Measurements from ENCODE around the gene MTMR12. TPM values are rescaled to one million over a fixed set of nuclear protein-coding genes. Genes with fewer than 3 reads are reported as not detected.

The MTMR12 gene
- total and polyA plus RNA-seq, 2 of the 4 experiments (the other 2 are of a cell fraction), result 11.1 to 21.3 TPM

DNA sequence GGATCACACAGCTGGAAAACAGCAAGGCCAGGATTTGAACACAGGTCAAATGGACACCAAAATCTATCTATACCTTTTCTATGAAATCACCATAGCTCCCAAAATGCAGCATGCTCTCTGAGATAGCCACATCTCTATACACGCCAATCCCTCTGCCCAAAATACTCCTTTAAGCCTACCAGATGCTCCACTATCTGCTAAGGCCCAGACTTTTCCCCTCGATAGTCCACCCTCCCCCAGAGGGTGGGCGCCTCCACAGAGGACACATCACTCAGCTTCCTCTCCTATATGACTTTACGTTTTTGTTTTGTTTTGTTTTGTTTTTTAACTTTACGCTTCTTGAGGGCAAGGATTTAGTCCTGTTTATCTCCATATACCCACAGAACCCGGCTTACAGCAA, 46.8 kb downstream of the MTMR12 start:
- H3K4ac ChIP-seq (ENCODE audit: low read depth, low read length), result no peak overlapping the region
- dilution Hi-C loops (cut with HindIII; ENCODE audit: low sequenced_read_pairs, unreplicated experiment) (no loop called here), intact Hi-C loops (cut with micrococcal nuclease) (no loop called here), in situ Hi-C loops (cut with MboI; ENCODE audit: low sequenced_read_pairs) (no loop called here)
- H2BK5ac ChIP-seq (ENCODE audit: low read depth, low read length, poor library complexity, severe bottlenecking), result no peak overlapping the region
- H2AK5ac ChIP-seq (ENCODE audit: low read depth, low read length), result no peak overlapping the region
- H3K9me1 ChIP-seq (ENCODE audit: insufficient read depth, low read length), result no peaks in the 10 kb centered on the region
- BruUV-seq (replicated peaks), result no TSS peak
- H3K36me3 ChIP-seq (ENCODE audit: control insufficient read depth, insufficient read depth, low read length), result peaks cover 15% of the 10 kb centered on the region
- no peak overlapping the region for H2AK9ac ChIP-seq (replicated peaks; ENCODE audit: low read depth, low read length, poor library complexity)
- H3K4me3 ChIP-seq (ENCODE audit: insufficient read depth, low read depth, low read length), result no peak overlapping the region
- no peak overlapping the region for H4K8ac ChIP-seq (ENCODE audit: low read depth in 2 of 2, low read length in 2 of 2)
- no peak overlapping the region for H3K9ac ChIP-seq (ENCODE audit: low read depth, low read length)
- H4K91ac ChIP-seq (ENCODE audit: insufficient read depth, low read depth, low read length), result no peak overlapping the region
- no peak overlapping the region for H3K56ac ChIP-seq (ENCODE audit: extremely low read depth, insufficient read depth, low read length)
- ATAC-seq (ENCODE audit: low read depth) (no peak), DNase-seq (no peak)
- no peaks in the 10 kb centered on the region for H3K27me3 ChIP-seq (ENCODE audit: control insufficient read depth, insufficient read depth, low read length)
- H3K27ac ChIP-seq (ENCODE audit: insufficient read depth, low read length), result no peak overlapping the region
- H3K9me3 ChIP-seq (ENCODE audit: control insufficient read depth, insufficient read depth, low read length), result no peaks in the 10 kb centered on the region
- no peak overlapping the region for H2AFZ ChIP-seq (replicated peaks; ENCODE audit: low read length, poor library complexity)
- H3K23ac ChIP-seq (ENCODE audit: low read depth, low read length), result no peak overlapping the region
- no peak overlapping the region for H4K5ac ChIP-seq (ENCODE audit: low read depth, low read length)
- H3K4me2 ChIP-seq (ENCODE audit: low read depth, low read length), result no peak overlapping the region
- H2BK15ac ChIP-seq (ENCODE audit: low read depth, low read length), result no peak overlapping the region
- ChIA-PET POLR2A (ENCODE audit: unreplicated experiment) (no interaction called here), CTCF (no interaction called here)
- H2BK120ac ChIP-seq (ENCODE audit: low read depth, low read length), result no peak overlapping the region
- H4K20me1 ChIP-seq (ENCODE audit: insufficient read depth, low read length), result no peaks in the 10 kb centered on the region
- TF ChIP-seq CEBPB (IDR thresholded peaks at IDR 0.05; ENCODE audit: low read depth, low read length) (no peak), RCOR1 (IDR thresholded peaks at IDR 0.05; ENCODE audit: insufficient replicate concordance, low read length) (no peak)
- H3K4me1 ChIP-seq (ENCODE audit: control insufficient read depth, insufficient read depth, low read length), result no peaks in the 10 kb centered on the region
- H3K79me1 ChIP-seq (ENCODE audit: low read depth in 1 of 2, low read length in 2 of 2), result no peaks in the 10 kb centered on the region
- no peak overlapping the region for H3K14ac ChIP-seq (replicated peaks; ENCODE audit: low read depth, low read length)
- no peak overlapping the region for H3K18ac ChIP-seq (ENCODE audit: low read depth, low read length)
- 100% methylated on average over 1 of the region's 6 CpGs; no CpG with 5 or more reads in 1 of the 2 experiments for WGBS, 2 experiments (ENCODE audit: extremely low coverage in 2 of 2, insufficient read length in 1 of 2)
- H2BK20ac ChIP-seq (ENCODE audit: low read depth, low read length), result no peak overlapping the region

Data from IMR-90 (cell line).